ENCODE results near the gene TCTA.
"Not testable (repeated sequence)": the region's sequence is repeated elsewhere in the genome, so short reads cannot be mapped to it uniquely, and the experiment has no call there.

The TCTA gene

DNA sequence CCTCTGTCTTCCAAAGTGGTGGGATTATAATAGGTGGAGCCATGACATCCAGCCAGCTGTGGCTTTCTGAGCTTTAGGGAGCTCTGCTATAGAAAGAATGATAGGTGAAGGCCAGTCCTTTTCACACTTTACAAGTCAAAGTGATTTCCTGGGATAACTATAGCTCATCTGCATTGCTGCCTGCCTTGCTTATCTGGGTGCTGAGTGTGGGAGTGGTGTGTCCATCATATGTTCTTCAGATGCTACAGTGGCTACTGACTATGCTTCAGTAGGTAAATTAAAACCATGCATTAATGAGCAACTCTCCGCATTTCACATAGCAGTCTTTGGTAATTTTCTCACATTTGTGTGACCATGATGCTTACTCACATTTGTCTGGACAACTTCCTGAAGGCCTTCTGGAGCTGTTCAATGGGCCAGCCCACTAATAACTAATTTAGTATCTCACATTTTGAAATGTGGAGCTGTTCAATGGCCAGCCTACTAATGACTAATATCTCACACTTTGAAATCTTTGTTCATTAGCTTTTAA lies 23.9 kb upstream of the TCTA start:
- Histone ChIP-seq H3K27me3 (ENCODE audit: insufficient read depth, low read length) (no peaks in the 10 kb centered on the region), H3K4me3 (ENCODE audit: low read depth, low read length) (no peak overlapping the region), H3K4me1 (ENCODE audit: control insufficient read depth, insufficient read depth, low read length, unreplicated experiment) (peaks cover 22% of the 10 kb centered on the region), H2AFZ (ENCODE audit: low read length, unreplicated experiment) (no peak overlapping the region), H3K79me2 (ENCODE audit: control insufficient read depth, insufficient read depth, low read length, unreplicated experiment) (peaks cover 94% of the 10 kb centered on the region), H3K27ac (ENCODE audit: low read depth, low read length) (0 out of 2 replicates have a peak overlapping the region, but pooled peaks have one; percentile 14), H3K36me3 (ENCODE audit: insufficient read depth, low read length) (peaks cover 3% of the 10 kb centered on the region; the same call in 1 of the 2 replicates)

DNA sequence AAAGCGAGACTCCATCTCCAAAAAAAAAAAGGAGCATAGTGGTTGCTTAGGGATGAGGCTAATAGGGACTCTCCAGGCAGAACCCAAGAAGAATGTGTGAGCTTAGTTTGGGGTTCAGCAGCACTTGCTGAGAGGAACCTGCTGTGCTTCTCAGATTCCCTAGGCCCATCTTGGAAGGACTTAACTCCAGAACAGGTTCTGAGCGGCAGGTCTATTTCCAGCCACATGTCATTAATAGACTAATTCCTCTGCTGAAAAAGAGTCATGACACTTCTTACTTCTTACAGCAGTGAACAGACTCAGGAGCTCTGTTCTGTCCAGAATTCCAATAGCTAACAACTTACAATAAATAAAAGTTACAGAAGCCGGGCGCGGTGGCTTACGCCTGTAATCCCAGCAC lies 22.9 kb upstream of the TCTA start:
- H3K27ac ChIP-seq (ENCODE audit: low read depth, low read length) = no peak overlapping the region
- H3K4me1 ChIP-seq (ENCODE audit: control insufficient read depth, insufficient read depth, low read length, unreplicated experiment) = peaks cover 22% of the 10 kb centered on the region
- H3K27me3 ChIP-seq (ENCODE audit: insufficient read depth, low read length) = no peaks in the 10 kb centered on the region
- no peak overlapping the region for H2AFZ ChIP-seq (ENCODE audit: low read length, unreplicated experiment)
- no peak overlapping the region for H3K4me3 ChIP-seq (ENCODE audit: low read depth, low read length)
- H3K36me3 ChIP-seq (ENCODE audit: insufficient read depth, low read length) = peaks cover 4% of the 10 kb centered on the region
- peaks cover 89% of the 10 kb centered on the region for H3K79me2 ChIP-seq (ENCODE audit: control insufficient read depth, insufficient read depth, low read length, unreplicated experiment)

DNA sequence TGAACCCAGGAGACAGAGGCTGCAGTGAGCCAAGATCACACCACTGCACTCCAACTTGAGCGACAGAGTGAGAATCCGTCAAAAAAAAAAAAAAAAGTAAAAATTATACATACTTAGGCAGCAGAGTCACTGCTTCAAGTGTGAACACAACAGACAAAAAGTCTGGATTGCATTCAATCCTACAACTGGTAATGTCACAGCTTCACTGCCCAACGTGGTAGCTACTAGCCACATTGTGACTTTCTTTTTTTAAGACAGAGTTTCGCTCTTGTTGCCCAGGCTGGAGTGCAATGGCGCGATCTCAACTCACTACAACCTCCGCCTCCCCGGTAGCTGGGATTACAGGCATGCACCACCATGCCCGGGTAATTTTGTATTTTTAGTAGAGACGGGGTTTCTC lies 20.9 kb upstream of the TCTA start:
- H3K4me3 ChIP-seq (ENCODE audit: low read depth, low read length); H3K27me3 ChIP-seq (ENCODE audit: insufficient read depth, low read length); H3K27ac ChIP-seq (ENCODE audit: low read depth, low read length); H2AFZ ChIP-seq (ENCODE audit: low read length, unreplicated experiment): not testable (repeated sequence)
- Histone ChIP-seq H3K36me3 (ENCODE audit: insufficient read depth, low read length) (peaks cover 13% of the 10 kb centered on the region), H3K4me1 (ENCODE audit: control insufficient read depth, insufficient read depth, low read length, unreplicated experiment) (peaks cover 21% of the 10 kb centered on the region), H3K79me2 (ENCODE audit: control insufficient read depth, insufficient read depth, low read length, unreplicated experiment) (peaks cover 89% of the 10 kb centered on the region)

DNA sequence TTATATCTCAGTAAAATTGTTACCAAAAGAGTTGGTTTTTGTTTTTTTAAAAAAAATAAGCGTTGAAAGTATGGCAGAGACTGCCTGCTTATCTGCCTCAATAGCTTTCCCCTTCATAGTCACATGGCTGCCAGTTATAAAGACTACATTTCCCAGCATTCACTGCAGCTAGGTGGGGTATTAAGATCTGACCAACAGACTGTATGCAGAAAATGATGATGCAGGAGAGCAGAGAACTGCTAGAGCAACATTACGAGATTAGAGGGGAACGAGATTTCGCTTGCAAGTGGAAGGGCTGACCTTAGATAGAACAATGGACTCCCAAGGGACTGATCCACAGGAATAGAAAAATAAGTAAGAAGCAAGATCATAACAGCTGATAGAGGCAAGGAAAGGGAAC lies 14.8 kb upstream of the TCTA start:
- Histone ChIP-seq H2AFZ (ENCODE audit: low read length, unreplicated experiment) (no peak overlapping the region), H3K27ac (ENCODE audit: low read depth, low read length) (no peak overlapping the region), H3K4me3 (ENCODE audit: low read depth, low read length) (no peak overlapping the region), H3K36me3 (ENCODE audit: insufficient read depth, low read length) (peaks cover 10% of the 10 kb centered on the region), H3K4me1 (ENCODE audit: control insufficient read depth, insufficient read depth, low read length, unreplicated experiment) (peaks cover 15% of the 10 kb centered on the region), H3K79me2 (ENCODE audit: control insufficient read depth, insufficient read depth, low read length, unreplicated experiment) (peaks cover 91% of the 10 kb centered on the region), H3K27me3 (ENCODE audit: insufficient read depth, low read length) (no peaks in the 10 kb centered on the region)

DNA sequence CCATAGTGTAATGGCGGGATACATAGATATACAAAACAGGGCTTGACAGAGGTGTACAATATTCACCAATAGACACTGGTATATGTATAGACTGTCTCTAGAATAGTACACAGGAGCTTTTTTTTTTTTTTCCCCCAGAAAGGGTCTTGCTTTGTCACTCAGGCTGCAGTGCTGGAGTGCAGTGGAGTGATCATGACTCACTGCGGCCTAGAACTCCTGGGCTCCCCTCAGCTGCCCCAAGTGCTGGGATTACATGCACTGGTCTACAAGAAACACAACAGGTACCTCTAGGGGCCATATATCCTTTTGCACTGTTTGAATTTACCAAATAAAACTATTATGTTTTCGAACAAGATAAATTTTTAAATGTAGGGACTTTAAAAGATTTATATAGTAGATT lies 12.8 kb upstream of the TCTA start:
- Histone ChIP-seq H3K27ac (ENCODE audit: low read depth, low read length) (no peak overlapping the region), H2AFZ (ENCODE audit: low read length, unreplicated experiment) (no peak overlapping the region), H3K4me1 (ENCODE audit: control insufficient read depth, insufficient read depth, low read length, unreplicated experiment) (peaks cover 15% of the 10 kb centered on the region), H3K27me3 (ENCODE audit: insufficient read depth, low read length) (no peaks in the 10 kb centered on the region), H3K36me3 (ENCODE audit: insufficient read depth, low read length) (peaks cover 8% of the 10 kb centered on the region), H3K4me3 (ENCODE audit: low read depth, low read length) (no peak overlapping the region), H3K79me2 (ENCODE audit: control insufficient read depth, insufficient read depth, low read length, unreplicated experiment) (peaks cover 95% of the 10 kb centered on the region)

DNA sequence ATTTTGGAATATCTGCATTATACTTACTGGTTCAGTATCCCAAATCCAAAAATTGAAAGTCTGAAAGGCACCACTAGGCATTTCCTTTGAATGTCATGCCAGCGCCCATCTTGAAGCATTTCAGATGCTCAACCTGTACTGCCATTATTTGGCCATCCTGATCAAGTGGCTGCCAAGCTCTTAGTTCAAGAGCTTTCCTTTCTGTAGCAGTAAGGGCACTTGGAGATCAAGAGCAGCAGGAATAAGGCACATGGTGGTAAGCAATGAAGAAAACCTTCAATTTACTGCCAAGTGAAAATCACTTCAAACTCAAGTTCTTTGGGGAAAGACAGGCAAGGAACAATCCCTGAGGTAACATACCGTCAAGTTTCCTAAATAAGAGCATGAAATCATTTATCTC lies 10.5 kb upstream of the TCTA start:
- peaks cover 29% of the 10 kb centered on the region for H3K4me1 ChIP-seq (ENCODE audit: control insufficient read depth, insufficient read depth, low read length, unreplicated experiment)
- H3K36me3 ChIP-seq (ENCODE audit: insufficient read depth, low read length) = no peaks in the 10 kb centered on the region
- no peak overlapping the region for H3K27ac ChIP-seq (ENCODE audit: low read depth, low read length)
- no peaks in the 10 kb centered on the region for H3K27me3 ChIP-seq (ENCODE audit: insufficient read depth, low read length)
- no peak overlapping the region for H2AFZ ChIP-seq (ENCODE audit: low read length, unreplicated experiment)
- H3K79me2 ChIP-seq (ENCODE audit: control insufficient read depth, insufficient read depth, low read length, unreplicated experiment) = peaks cover 95% of the 10 kb centered on the region
- H3K4me3 ChIP-seq (ENCODE audit: low read depth, low read length) = no peak overlapping the region

DNA sequence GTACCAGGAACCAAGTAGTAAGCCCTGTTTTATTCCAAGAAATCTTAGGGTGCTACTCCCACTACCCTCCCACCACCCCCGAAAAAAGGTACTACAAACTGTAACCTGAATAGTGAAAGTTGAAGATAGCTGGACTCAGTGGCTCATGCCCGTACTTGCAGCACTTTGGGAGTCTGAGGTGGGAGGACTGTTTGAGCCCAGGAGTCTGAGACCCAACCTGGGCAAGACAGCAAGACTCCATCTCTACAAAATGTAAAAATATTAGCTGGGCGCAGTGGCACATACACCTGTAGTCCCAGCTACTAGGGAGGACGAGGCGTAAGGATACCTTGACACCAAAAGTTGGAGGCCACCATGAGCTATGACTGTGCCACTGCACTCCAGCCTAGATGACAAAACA lies 8.3 kb upstream of the TCTA start:
- Histone ChIP-seq H3K27me3 (ENCODE audit: insufficient read depth, low read length) (no peaks in the 10 kb centered on the region), H3K4me1 (ENCODE audit: control insufficient read depth, insufficient read depth, low read length, unreplicated experiment) (peaks cover 41% of the 10 kb centered on the region), H3K36me3 (ENCODE audit: insufficient read depth, low read length) (no peaks in the 10 kb centered on the region), H2AFZ (ENCODE audit: low read length, unreplicated experiment) (no peak overlapping the region), H3K27ac (ENCODE audit: low read depth, low read length) (no peak overlapping the region), H3K4me3 (ENCODE audit: low read depth, low read length) (no peak overlapping the region), H3K79me2 (ENCODE audit: control insufficient read depth, insufficient read depth, low read length, unreplicated experiment) (peaks cover 95% of the 10 kb centered on the region)

DNA sequence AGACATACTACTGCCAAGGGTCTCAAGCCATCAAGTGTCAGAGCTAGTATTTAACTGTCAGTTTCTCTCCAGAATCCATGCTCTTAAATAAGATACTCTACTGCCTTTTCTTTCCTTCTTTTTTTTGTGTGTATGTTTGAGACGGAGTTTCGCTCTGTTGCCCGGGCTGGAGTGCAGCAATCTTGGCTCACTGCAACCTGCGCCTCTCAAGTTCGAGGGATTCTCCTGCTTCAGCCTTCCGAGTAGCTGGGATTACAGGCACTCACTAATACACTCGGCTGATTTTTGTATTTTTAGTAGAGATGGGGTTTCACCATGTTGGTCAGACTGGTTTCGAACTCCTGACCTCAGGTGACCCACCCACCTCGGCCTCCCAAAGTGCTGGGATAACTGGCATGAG lies 6.7 kb upstream of the TCTA start:
- Histone ChIP-seq H3K79me2 (ENCODE audit: control insufficient read depth, insufficient read depth, low read length, unreplicated experiment) (peaks cover 97% of the 10 kb centered on the region), H3K4me1 (ENCODE audit: control insufficient read depth, insufficient read depth, low read length, unreplicated experiment) (peaks cover 40% of the 10 kb centered on the region)
- H3K27ac ChIP-seq (ENCODE audit: low read depth, low read length); H2AFZ ChIP-seq (ENCODE audit: low read length, unreplicated experiment); H3K36me3 ChIP-seq (ENCODE audit: insufficient read depth, low read length); H3K4me3 ChIP-seq (ENCODE audit: low read depth, low read length); H3K27me3 ChIP-seq (ENCODE audit: insufficient read depth, low read length): not testable (repeated sequence)

DNA sequence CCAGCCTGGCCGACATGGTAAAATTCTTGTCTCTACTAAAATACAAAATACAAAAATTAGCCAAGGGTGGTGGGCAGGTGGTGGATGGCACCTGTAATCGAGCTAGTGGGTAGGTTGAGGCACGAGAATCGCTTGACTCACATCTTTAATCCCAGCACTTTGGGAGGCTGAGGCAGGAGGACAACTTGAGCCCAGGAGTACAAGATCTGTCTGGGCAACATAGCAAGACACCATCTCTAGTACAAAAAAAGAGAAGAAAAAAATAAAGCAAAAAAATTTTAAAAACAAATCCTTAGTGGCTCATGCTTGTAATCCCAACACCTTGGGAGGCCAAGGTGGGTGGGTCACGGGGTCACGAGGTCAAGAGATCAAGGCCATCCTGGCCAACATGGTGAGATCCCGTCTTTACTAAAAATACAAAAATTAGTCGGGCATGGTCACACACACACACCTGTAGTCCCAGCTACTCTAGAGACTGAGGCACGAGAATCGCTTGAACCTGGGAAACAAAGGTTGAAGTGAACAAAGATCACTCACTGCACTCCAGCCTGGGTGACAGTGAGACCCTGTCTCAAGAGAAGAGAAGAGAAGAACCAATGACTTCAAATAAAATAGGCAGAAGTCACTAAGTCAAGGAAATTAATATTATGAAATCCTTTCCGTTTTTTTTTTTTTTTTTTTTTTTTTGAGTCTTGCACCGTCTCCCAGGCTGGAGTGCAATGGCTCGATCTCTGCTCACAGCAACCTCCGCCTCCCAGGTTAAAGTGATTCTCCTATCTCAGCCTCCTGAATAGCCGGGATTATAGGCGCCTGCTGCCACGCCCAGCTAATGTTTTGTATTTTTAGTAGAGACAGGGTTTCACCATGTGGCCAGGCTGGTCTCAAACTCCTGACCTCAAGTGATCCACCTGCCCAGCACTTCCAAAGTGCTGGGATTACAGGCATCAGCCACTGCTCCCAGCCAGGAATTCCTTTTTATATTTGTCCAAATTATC lies 5.4 kb upstream of the TCTA start:
- Histone ChIP-seq H2AFZ (ENCODE audit: low read length, unreplicated experiment) (no peak overlapping the region), H3K27me3 (ENCODE audit: insufficient read depth, low read length) (no peaks in the 10 kb centered on the region), H3K4me3 (ENCODE audit: low read depth, low read length) (peak overlapping the region; percentile 15; the same call in 1 of the 2 replicates), H3K79me2 (ENCODE audit: control insufficient read depth, insufficient read depth, low read length, unreplicated experiment) (peaks cover 98% of the 10 kb centered on the region), H3K36me3 (ENCODE audit: insufficient read depth, low read length) (no peaks in the 10 kb centered on the region), H3K4me1 (ENCODE audit: control insufficient read depth, insufficient read depth, low read length, unreplicated experiment) (peaks cover 40% of the 10 kb centered on the region), H3K27ac (ENCODE audit: low read depth, low read length) (0 out of 2 replicates have a peak overlapping the region, but pooled peaks have one; percentile 5)

DNA sequence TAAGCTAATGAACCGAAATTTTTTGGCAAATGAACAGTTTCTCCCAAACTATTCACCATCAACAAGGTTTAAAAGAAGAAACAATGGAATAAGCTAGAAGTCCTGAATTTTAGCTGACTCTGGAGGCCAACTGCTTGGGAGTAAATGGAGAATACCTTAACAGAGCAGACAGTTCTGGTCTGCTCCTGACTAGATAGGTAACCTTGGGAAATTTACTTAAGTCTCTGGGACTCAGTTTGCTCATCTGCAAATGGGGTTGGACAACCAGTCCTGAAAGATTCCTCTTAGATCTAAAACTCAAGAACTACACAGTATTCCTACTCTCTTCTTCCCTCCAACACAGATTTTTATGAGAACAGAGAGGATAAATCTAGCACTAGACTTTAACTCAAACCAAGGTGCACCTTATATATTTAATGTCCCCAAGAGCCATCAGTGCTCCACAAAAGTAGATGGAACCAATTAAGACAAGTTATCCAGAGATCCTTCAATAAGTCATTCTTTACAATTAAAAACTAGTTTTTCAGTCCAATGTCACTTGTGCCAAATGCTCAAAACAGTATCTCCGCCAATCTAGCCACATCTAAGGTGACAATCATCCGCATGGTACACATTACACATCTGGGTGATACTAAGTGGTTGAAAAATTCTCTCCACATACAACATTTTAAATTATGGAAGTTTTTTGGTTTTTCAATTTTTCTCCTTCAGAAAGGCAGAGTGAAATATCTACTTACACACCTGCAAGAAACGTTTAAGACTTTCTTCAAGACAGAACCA lies 2.0 kb upstream of the TCTA start:
- Histone ChIP-seq H2AFZ (ENCODE audit: low read length, unreplicated experiment) (no peak overlapping the region), H3K36me3 (ENCODE audit: insufficient read depth, low read length) (0 out of 2 replicates have a peak, but pooled peaks cover 6% of the 10 kb centered on the region), H3K4me3 (ENCODE audit: low read depth, low read length) (peak overlapping the region; percentile 100), H3K4me1 (ENCODE audit: control insufficient read depth, insufficient read depth, low read length, unreplicated experiment) (peaks cover 49% of the 10 kb centered on the region), H3K27me3 (ENCODE audit: insufficient read depth, low read length) (no peaks in the 10 kb centered on the region), H3K79me2 (ENCODE audit: control insufficient read depth, insufficient read depth, low read length, unreplicated experiment) (peaks cover 88% of the 10 kb centered on the region), H3K27ac (ENCODE audit: low read depth, low read length) (peak overlapping the region; percentile 85; the same call in 1 of the 2 replicates)
